WI38 (cell line): ENCODE data around the gene SPTLC2.

Source experiments
- H3K4me3 ChIP-seq: 2 replicates; pipeline ENCODE4 v1.5.1; 2011; ENCODE audit warnings: low read depth, mild to moderate bottlenecking, control low read depth, low read length
- TF ChIP-seq, protein P1 (sequence below): IDR thresholded peaks from 2 replicates; pipeline ENCODE4 v1.5.1; 2012; ENCODE audit warnings: low read depth, mild to moderate bottlenecking, control low read depth, low read length

The SPTLC2 gene

DNA sequence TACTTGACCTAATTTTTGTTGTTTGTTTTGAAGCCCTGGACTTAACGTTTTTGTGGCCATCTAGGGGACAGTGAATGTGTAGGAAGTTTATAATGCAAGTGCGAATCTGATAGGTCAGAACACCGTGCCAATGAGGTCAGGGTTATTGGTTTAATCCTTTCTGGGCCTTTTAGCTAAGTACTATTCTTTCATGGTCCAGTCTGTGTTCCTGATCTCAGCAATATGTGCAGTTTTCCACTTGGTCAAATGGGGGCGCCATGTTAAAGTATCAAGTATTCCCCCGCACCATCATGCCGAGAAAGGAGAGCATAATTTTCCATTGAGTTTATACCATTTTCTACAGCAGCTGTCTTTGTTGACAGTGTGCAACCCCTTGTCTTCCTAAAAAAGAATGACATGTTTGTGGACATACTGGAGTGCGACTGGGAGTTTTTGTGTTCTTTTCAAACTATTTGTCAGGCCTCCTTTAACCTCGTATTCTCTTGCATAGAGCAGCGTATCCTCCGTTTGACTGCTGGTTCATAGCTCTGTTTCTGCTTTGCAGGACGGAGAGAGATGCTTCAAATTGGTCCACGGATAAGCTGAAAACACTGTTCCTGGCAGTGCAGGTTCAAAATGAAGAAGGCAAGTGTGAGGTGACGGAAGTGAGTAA, 157.2 kb downstream of the SPTLC2 start:
- TF ChIP-seq, protein P1, sequence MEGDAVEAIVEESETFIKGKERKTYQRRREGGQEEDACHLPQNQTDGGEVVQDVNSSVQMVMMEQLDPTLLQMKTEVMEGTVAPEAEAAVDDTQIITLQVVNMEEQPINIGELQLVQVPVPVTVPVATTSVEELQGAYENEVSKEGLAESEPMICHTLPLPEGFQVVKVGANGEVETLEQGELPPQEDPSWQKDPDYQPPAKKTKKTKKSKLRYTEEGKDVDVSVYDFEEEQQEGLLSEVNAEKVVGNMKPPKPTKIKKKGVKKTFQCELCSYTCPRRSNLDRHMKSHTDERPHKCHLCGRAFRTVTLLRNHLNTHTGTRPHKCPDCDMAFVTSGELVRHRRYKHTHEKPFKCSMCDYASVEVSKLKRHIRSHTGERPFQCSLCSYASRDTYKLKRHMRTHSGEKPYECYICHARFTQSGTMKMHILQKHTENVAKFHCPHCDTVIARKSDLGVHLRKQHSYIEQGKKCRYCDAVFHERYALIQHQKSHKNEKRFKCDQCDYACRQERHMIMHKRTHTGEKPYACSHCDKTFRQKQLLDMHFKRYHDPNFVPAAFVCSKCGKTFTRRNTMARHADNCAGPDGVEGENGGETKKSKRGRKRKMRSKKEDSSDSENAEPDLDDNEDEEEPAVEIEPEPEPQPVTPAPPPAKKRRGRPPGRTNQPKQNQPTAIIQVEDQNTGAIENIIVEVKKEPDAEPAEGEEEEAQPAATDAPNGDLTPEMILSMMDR = peak; percentile 60

DNA sequence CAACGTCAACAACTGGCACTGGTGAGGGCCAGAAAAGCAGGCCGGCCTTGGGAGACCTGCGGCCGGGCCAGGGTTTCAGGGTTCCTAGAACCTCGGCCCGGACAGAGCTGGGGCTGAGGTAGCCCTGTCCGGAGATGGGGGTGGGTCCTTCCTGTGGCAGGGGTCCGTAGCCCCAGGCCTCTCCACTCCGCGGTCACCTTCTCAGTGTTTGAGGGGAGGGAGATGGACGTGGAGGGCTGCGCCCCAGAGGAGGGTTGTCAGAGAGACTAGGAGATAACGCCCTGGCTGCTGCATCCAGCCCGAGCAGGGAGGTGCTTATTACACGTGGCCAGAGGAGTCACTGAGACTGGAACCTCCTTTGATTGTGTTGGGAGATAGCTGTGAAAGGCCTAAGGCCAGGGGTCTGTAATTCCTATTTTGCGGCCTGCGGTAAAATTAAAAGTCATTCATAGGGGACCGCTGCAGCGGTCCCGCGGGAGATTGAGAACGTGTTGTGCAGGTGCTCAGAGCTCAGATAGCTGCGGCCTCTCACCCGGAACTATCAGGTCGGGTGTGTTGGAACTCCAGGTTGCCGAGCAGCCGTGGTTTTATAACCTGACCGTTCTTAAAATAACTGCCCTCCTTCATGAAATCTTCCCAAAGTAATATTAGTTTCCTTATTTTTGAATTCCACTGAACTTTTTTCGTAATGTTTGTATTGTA, 158.0 kb downstream of the SPTLC2 start:
- peak overlapping the region; percentile 99 for H3K4me3 ChIP-seq
- TF ChIP-seq, protein P1 = no peak

More for the DNA sequence above, 157.2 kb downstream of the SPTLC2 start:
- H3K4me3 ChIP-seq = peak overlapping the region; percentile 99

DNA sequence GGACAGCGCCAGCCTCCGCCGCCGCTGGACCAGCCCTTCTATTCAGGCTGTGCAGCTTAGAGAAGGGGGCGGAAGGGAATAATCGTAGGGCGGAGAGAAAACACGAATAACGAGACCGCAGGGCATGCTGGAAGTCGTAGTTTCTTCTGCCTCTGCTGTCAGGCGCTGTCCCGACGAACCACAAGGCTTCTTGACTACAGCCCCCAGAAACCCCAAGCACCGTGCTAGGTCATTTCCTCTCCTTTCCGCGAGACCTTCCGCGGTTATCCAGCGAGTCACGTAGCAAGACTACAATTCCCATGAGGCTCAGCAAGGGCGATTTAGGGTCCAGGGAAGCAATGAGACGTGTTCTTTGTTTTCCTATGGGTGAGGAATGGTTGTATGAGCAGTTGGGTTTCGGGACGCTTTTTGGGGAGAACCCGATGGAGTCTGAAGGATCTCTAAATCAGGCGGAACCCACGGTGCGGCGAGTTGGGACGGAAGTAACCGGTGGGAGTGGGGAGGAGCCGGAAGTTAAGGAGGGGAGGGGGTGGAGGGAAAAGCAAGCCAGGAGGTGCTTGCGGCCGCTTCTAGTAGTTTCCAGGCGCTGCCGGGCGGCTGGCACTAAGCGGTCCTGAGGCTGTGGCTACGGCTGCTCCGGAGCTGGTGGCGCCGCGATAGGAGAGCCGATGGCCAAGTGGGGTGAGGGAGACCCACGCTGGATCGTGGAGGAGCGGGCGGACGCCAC, 158.8 kb downstream of the SPTLC2 start, which contains the start of the genes AHSA1 and VIPAS39:
AHSA1 (plus strand) TSS at position 572 of the 727 bp plus-strand sequence; CDS start at position 669, 97 bp downstream.
VIPAS39 (minus strand) TSS at position 80 of the 727 bp plus-strand sequence. CDS start 3,499 bp downstream, outside the sequence.
- peak within 1 kb of the TSS; percentile 99 for H3K4me3 ChIP-seq
- TF ChIP-seq, protein P1 = no peak

DNA sequence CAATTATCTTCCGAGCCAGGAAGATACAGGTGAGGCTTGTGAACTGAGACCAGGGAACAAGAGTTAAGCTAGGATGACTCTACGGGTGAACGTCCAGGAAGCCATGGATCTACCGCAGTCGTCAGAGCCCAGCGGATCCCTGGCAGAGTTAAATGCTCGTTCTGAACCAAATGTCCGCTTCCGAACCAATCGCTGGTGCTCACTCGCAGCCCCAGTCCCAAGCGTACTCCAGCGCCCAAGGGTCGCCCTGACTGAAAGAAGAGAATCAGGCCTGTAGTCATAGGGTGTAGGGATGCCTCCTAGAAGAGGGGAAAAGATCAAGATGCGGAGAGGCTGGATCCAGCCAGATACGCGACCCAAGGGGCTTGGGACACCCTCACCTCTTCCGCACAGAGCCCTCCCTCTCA, 159.3 kb downstream of the SPTLC2 start:
- TF ChIP-seq, protein P1 = no peak
- peak overlapping the region; percentile 99 for H3K4me3 ChIP-seq
